Cardiac fibroblast (primary cell): ENCODE results near the gene IFI44.

ENCODE experiments used
- DNase-seq, 2 donors: peaks; one replicate each; pipeline versions ENCODE4 v3.0.0 to v3.0.0-alpha.2; 2010; ENCODE audit warnings: low read depth in 2 of 2
- H3K4me3 ChIP-seq, 2 donors: replicated peaks in 1 of 2; 1 replicate in 1 of 2; 2 replicates in 1 of 2; pipeline ENCODE4 v1.5.1; 2011; ENCODE audit warnings: low read depth in 2 of 2, low read length in 2 of 2, mild to moderate bottlenecking in 2 of 2, moderate library complexity in 1 of 2
- CTCF ChIP-seq: IDR thresholded peaks from one replicate; pipeline ENCODE4 v1.5.1; 2011; ENCODE audit warnings: low read depth, mild to moderate bottlenecking, low read length, inconsistent platforms

The IFI44 gene

GRCh38 chr1:78649628-78650027, at the start of gene IFI44:
Gene IFI44 (plus strand): TSS chr1:78649831. CDS start chr1:78650196, 365 bp downstream.
- DNase-seq, result peak; percentile 90 to 92
- TF ChIP-seq CTCF, result no peak
- H3K4me3 ChIP-seq, result peak within 1 kb of the TSS in 1 of 2 donors; percentile 50

- DNase-seq, result no peak
- no peak overlapping the region for H3K4me3 ChIP-seq
- no peak for TF ChIP-seq CTCF
Measured at GRCh38 chr1:78601068-78601467, 48.6 kb upstream of the IFI44 start.

GRCh38 chr1:78603206-78603605, 46.4 kb upstream of the IFI44 start:
- no peak overlapping the region for H3K4me3 ChIP-seq
- peak; percentile 12 to 29 for DNase-seq
- no peak for TF ChIP-seq CTCF

GRCh38 chr1:78604643-78605042, 45.0 kb upstream of the IFI44 start:
- no peak for TF ChIP-seq CTCF
- no peak overlapping the region for H3K4me3 ChIP-seq
- DNase-seq, result no peak

GRCh38 chr1:78606274-78606673, 43.4 kb upstream of the IFI44 start:
- DNase-seq, result peak in 1 of 2 donors; percentile 7
- H3K4me3 ChIP-seq, result no peak overlapping the region
- no peak for TF ChIP-seq CTCF

- H3K4me3 ChIP-seq, result no peak overlapping the region
- TF ChIP-seq CTCF, result peak; percentile 49
- DNase-seq, result peak; percentile 62 to 70
Measured at GRCh38 chr1:78607334-78607927, 42.2 kb upstream of the IFI44 start.

- DNase-seq, result no peak
- no peak overlapping the region for H3K4me3 ChIP-seq
- TF ChIP-seq CTCF, result no peak
Measured at GRCh38 chr1:78607944-78608343, 41.7 kb upstream of the IFI44 start.
